Gastrocnemius medialis (tissue), 4 donors: ENCODE data around the gene MGST3.

Source experiments
- POLR2A ChIP-seq, 2 donors: fragments of 450-650 bp; IDR thresholded peaks; one replicate each; pipeline ENCODE4 v1.6.1; 2017; ENCODE audit warnings: antibody characterized with exemption in 2 of 2, mild to moderate bottlenecking in 2 of 2, moderate library complexity in 2 of 2
- TF ChIP-seq, protein P1 (sequence below), 5 experiments: fragments of 450-650 bp in 3 of 5; fragments of 200-600 bp in 2 of 5; sonication (generic) in 2 of 5; IDR thresholded peaks in 4 of 5; conservative IDR thresholded peaks in 1 of 5; 1 replicate in 4 of 5; 2 replicates in 1 of 5; pipeline ENCODE4 v1.5.1; 2016 to 2019; ENCODE audit warnings: antibody characterized with exemption in 5 of 5, mild to moderate bottlenecking in 3 of 5, moderate library complexity in 3 of 5

DNA sequence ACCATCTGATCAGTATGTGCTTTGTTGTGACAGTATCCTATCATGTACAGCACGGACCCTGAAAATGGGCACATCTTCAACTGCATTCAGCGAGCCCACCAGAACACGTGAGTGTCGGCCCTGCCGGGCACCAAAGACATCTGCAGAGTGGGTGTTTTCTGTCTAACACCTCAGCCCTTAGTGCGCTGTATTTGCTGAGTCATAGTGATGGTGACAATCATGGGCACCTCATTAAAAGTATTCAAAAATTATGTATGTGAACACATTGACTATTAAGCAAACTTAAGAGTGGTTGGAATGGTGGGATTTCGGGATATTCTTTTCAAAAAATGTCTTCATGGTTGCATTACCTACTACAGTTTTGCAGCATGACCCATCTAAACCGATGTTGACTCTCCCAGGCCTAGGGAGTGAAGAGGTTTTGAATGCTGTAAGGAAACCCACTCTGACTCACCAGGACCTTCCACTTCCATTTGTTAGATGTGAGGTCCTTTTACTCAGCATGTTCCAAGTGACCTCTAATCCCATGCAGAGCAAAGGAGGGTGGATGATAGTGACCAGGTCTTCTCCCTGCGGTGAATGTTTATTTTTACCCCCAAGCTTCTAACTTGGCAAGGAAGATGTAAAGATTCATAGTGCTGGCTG lies 20.1 kb downstream of the MGST3 start:
- TF ChIP-seq, protein P1, sequence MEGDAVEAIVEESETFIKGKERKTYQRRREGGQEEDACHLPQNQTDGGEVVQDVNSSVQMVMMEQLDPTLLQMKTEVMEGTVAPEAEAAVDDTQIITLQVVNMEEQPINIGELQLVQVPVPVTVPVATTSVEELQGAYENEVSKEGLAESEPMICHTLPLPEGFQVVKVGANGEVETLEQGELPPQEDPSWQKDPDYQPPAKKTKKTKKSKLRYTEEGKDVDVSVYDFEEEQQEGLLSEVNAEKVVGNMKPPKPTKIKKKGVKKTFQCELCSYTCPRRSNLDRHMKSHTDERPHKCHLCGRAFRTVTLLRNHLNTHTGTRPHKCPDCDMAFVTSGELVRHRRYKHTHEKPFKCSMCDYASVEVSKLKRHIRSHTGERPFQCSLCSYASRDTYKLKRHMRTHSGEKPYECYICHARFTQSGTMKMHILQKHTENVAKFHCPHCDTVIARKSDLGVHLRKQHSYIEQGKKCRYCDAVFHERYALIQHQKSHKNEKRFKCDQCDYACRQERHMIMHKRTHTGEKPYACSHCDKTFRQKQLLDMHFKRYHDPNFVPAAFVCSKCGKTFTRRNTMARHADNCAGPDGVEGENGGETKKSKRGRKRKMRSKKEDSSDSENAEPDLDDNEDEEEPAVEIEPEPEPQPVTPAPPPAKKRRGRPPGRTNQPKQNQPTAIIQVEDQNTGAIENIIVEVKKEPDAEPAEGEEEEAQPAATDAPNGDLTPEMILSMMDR (IDR thresholded peaks at IDR 0.05 in 4 of 5, conservative IDR thresholded peaks at IDR 0.05 in 1 of 5) = no peak
- no peak for TF ChIP-seq POLR2A (IDR thresholded peaks at IDR 0.05)
